Transverse colon (tissue), 4 donors: ENCODE data around the gene HECTD4. TPM values are rescaled to one million over a fixed set of nuclear protein-coding genes. Genes with fewer than 3 reads are reported as not detected.
A peak's percentile ranks its signal among the peaks of the same experiment; 100 is the strongest.

Source experiments
- DNase-seq: peaks from one replicate; pipeline ENCODE4 v3.0.0-alpha.2; 2019
- H3K27ac ChIP-seq, 4 donors: fragments of 200-600 bp; sonication (generic); 2 replicates each; pipeline ENCODE4 v1.5.1; 2016 to 2018; ENCODE audit warnings: inconsistent platforms in 4 of 4
- H3K27me3 ChIP-seq: fragments of 200-600 bp; sonication (generic); 2 replicates; pipeline ENCODE4 v1.5.1; 2017; ENCODE audit warnings: inconsistent platforms
- H3K36me3 ChIP-seq, 4 donors: fragments of 200-600 bp; sonication (generic); 2 replicates each; pipeline ENCODE4 v1.5.1; 2017 to 2019; ENCODE audit warnings: inconsistent platforms in 4 of 4
- H3K4me1 ChIP-seq, 4 donors: fragments of 200-600 bp; sonication (generic); 2 replicates each; pipeline ENCODE4 v1.5.1; 2017 to 2020; ENCODE audit warnings: inconsistent platforms in 4 of 4
- H3K4me3 ChIP-seq, 4 donors: fragments of 200-600 bp; sonication (generic); 1 replicate in 1 of 4; 2 replicates in 3 of 4; pipeline versions ENCODE4 v1.5.1 to v1.6.1; 2017 to 2019; ENCODE audit warnings: inconsistent platforms in 4 of 4
- H3K9me3 ChIP-seq, 2 donors: fragments of 200-600 bp; sonication (generic); 2 replicates each; pipeline ENCODE4 v1.5.1; 2017 to 2019; ENCODE audit warnings: inconsistent platforms in 2 of 2
- CTCF ChIP-seq, 5 experiments: fragments of 200-600 bp in 3 of 5; fragments of 450-650 bp in 2 of 5; sonication (generic) in 3 of 5; IDR thresholded peaks; 1 replicate in 2 of 5; 2 replicates in 3 of 5; pipeline ENCODE4 v1.5.1; 2016 to 2017; ENCODE audit warnings: antibody characterized with exemption in 5 of 5, inconsistent platforms in 3 of 5, mild to moderate bottlenecking in 2 of 5, moderate library complexity in 1 of 5
- EP300 ChIP-seq: sonication (generic); formaldehyde crosslinking; IDR thresholded peaks from one replicate; pipeline ENCODE4 v1.6.1; 2017; ENCODE audit warnings: antibody characterized with exemption, low read depth
- POLR2A ChIP-seq: fragments of 450-650 bp; IDR thresholded peaks from one replicate; pipeline ENCODE4 v1.6.1; 2016; ENCODE audit warnings: antibody characterized with exemption, mild to moderate bottlenecking, moderate library complexity
- POLR2AphosphoS5 ChIP-seq, 3 donors: sonication (generic); formaldehyde crosslinking; IDR thresholded peaks; one replicate each; pipeline ENCODE4 v1.6.1; 2016; ENCODE audit warnings: antibody characterized with exemption in 3 of 3
- WGBS, 2 donors: methylation state at CpG; one replicate each; pipeline ENCODE4 v1.1.5; 2018; ENCODE audit warnings: low coverage in 1 of 2; 5-methylcytosine and 5-hydroxymethylcytosine counted together
- in situ Hi-C, 4 donors: fragments of 200-750 bp; cut with MboI; loops; one replicate each; pipeline versions ENCODE4 v1.15.0 to v1.15.1; 2017; ENCODE audit warnings: low sequenced_read_pairs in 3 of 4, low pct_ligation_motif_present in 1 of 4, low pct_unique_long_range_greater_than_20kb in 1 of 4
- intact Hi-C: fragments of 100-400 bp; cut with DNase I; formaldehyde crosslinking; loops from one replicate; pipeline ENCODE4 v1.15.1; 2023; ENCODE audit warnings: low total_unique reads
- total RNA-seq, 4 donors: library from RNA; depleted of rRNA; stranded (reverse); fragments of >200 nt; gene quantifications; one replicate each; pipeline ENCODE4 v1.1.0, GENCODE V29; 2016

HECTD4 gene
- total RNA-seq, 4 donors from 2014 or later = 52.6 to 171 (median 121) TPM

GRCh38 chr12:112117685-112118084, 264.5 kb downstream of the HECTD4 start:
- DNase-seq = no peak
- H3K4me1 ChIP-seq = peaks cover 7 to 22% (median 9%) of the 10 kb centered on the region in 4 donors
- in situ Hi-C loops = no loop called here
- H3K4me3 ChIP-seq = no peak overlapping the region
- peak overlapping the region in 1 of 4 donors; percentile 49 for H3K27ac ChIP-seq
- H3K27me3 ChIP-seq = no peaks in the 10 kb centered on the region
- intact Hi-C loops = no loop called here
- TF ChIP-seq POLR2AphosphoS5 (IDR thresholded peaks at IDR 0.05) = no peak
- TF ChIP-seq POLR2A = no peak
- TF ChIP-seq EP300 = no peak
- no peak for TF ChIP-seq CTCF (IDR thresholded peaks at IDR 0.05)
- 86 to 97% methylated on average over 5 to 8 of the region's 8 CpGs for WGBS, 2 donors
- no peaks in the 10 kb centered on the region for H3K36me3 ChIP-seq
- H3K9me3 ChIP-seq = no peaks in the 10 kb centered on the region

- peak; percentile 41 for DNase-seq
- H3K4me3 ChIP-seq = no peak overlapping the region
- no peaks in the 10 kb centered on the region for H3K36me3 ChIP-seq
- peaks cover 0 to 13% (median 7%) of the 10 kb centered on the region in 4 donors for H3K4me1 ChIP-seq
- intact Hi-C loops (no loop called here), in situ Hi-C loops (no loop called here)
- no peaks in the 10 kb centered on the region for H3K9me3 ChIP-seq
- TF ChIP-seq POLR2AphosphoS5 (IDR thresholded peaks at IDR 0.05) = no peak
- TF ChIP-seq POLR2A = no peak
- TF ChIP-seq EP300 = no peak
- TF ChIP-seq CTCF (IDR thresholded peaks at IDR 0.05) = no peak
- no peaks in the 10 kb centered on the region for H3K27me3 ChIP-seq
- H3K27ac ChIP-seq = peak overlapping the region in 3 of 4 donors; percentile 24 to 49 (median 47)
- 52 to 100% methylated on average over 2 to 7 of the region's 7 CpGs for WGBS, 2 donors
Measured at GRCh38 chr12:112116232-112117060, 265.8 kb downstream of the HECTD4 start.

- intact Hi-C loops (no loop called here), in situ Hi-C loops (no loop called here)
- no peak overlapping the region for H3K4me3 ChIP-seq
- TF ChIP-seq POLR2AphosphoS5 (IDR thresholded peaks at IDR 0.05) (no peak), CTCF (IDR thresholded peaks at IDR 0.05) (no peak), EP300 (no peak)
- no peak overlapping the region for H3K27ac ChIP-seq
- no peaks in the 10 kb centered on the region for H3K9me3 ChIP-seq
- WGBS, 2 donors = 94 to 96% methylated on average over 6 of the region's 6 CpGs
- H3K27me3 ChIP-seq = no peaks in the 10 kb centered on the region
- H3K36me3 ChIP-seq = no peaks in the 10 kb centered on the region
- no peak for DNase-seq
- H3K4me1 ChIP-seq = peaks cover 0 to 13% (median 7%) of the 10 kb centered on the region in 4 donors
Measured at GRCh38 chr12:112115259-112116045, 266.8 kb downstream of the HECTD4 start.

- in situ Hi-C loops = no loop called here
- intact Hi-C loops = no loop called here
Measured at GRCh38 chr12:112112409-112113133, 269.7 kb downstream of the HECTD4 start.

More at GRCh38 chr12:112112409-112113133, 269.7 kb downstream of the HECTD4 start:
- WGBS, 2 donors = 57 to 88% methylated on average over 2 to 6 of the region's 6 CpGs
- Histone ChIP-seq H3K4me1 (peaks cover 3 to 24% (median 12%) of the 10 kb centered on the region in 4 donors), H3K27ac (no peak overlapping the region), H3K9me3 (no peaks in the 10 kb centered on the region), H3K27me3 (no peaks in the 10 kb centered on the region), H3K36me3 (no peaks in the 10 kb centered on the region), H3K4me3 (no peak overlapping the region)
- no peak for DNase-seq
- TF ChIP-seq EP300 = no peak
- no peak for TF ChIP-seq POLR2AphosphoS5 (IDR thresholded peaks at IDR 0.05)
- TF ChIP-seq CTCF (IDR thresholded peaks at IDR 0.05) = no peak
- TF ChIP-seq POLR2A = no peak
